ENCODE results near the gene FBXW7. TPM values are rescaled to one million over a fixed set of nuclear protein-coding genes. Genes with fewer than 3 reads are reported as not detected.

The FBXW7 gene
- total RNA-seq, 1 donor = 59.7 TPM

DNA sequence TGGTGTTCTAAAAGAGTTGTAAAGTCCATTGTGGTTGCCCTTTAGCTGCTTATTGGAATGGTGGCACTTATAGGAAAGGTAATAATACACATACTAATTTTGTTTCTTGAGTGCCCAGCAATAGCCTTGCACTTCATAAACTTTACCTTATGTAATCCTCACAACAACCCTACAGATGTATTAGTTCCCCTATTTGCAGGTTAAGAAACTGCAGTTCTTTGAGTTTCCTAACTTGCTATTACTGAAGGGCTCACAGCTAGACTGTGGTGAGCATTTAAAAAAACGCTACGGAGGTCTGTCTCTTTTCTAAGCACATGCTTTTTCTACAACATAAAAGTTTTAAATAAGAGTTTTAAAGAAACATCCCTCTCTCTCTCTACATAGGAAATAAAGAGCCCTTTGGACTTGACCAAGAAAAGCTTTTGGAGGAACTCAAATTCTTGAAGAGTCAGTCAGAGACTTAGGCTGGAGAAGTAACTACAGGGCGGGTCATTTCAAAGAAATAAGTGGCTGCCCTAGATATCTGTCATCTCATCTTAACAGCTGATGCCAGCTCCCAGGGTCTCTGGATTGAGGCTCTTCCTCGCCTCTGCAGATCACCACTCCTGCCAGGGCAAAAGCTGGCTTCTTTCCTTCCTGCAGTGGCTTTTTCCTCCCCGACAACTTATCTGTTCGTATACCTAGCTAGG is 42.0 kb upstream of the FBXW7 start:
- H3K4me3 ChIP-seq (ENCODE audit: low read depth, low read length) = no peak overlapping the region
- TF ChIP-seq, protein P1, sequence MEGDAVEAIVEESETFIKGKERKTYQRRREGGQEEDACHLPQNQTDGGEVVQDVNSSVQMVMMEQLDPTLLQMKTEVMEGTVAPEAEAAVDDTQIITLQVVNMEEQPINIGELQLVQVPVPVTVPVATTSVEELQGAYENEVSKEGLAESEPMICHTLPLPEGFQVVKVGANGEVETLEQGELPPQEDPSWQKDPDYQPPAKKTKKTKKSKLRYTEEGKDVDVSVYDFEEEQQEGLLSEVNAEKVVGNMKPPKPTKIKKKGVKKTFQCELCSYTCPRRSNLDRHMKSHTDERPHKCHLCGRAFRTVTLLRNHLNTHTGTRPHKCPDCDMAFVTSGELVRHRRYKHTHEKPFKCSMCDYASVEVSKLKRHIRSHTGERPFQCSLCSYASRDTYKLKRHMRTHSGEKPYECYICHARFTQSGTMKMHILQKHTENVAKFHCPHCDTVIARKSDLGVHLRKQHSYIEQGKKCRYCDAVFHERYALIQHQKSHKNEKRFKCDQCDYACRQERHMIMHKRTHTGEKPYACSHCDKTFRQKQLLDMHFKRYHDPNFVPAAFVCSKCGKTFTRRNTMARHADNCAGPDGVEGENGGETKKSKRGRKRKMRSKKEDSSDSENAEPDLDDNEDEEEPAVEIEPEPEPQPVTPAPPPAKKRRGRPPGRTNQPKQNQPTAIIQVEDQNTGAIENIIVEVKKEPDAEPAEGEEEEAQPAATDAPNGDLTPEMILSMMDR (IDR thresholded peaks at IDR 0.05; ENCODE audit: insufficient read depth, low read length) = no peak
- no peak for DNase-seq (ENCODE audit: low read depth)

DNA sequence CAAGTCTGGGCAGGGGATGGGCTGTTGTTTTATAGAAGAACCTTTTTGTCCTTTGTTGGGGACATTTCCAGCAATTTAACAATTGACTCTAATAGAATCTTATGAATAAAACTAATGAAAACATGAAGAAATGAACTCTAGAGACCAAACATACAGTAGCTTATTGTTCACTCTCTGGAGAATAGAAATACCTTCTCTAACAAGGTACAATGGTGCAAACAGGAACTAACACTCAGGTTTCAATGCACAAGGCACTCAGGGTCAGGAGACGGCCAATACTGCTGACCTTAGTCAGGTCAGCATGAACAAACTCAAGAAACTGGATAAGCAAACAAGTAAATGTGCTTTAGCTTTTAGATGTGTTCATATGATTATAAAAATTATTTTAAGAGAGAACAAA is 39.6 kb upstream of the FBXW7 start:
- TF ChIP-seq, protein P1 (IDR thresholded peaks at IDR 0.05; ENCODE audit: insufficient read depth, low read length) = no peak
- H3K4me3 ChIP-seq (ENCODE audit: low read depth, low read length) = no peak overlapping the region
- no peak for DNase-seq (ENCODE audit: low read depth)

DNA sequence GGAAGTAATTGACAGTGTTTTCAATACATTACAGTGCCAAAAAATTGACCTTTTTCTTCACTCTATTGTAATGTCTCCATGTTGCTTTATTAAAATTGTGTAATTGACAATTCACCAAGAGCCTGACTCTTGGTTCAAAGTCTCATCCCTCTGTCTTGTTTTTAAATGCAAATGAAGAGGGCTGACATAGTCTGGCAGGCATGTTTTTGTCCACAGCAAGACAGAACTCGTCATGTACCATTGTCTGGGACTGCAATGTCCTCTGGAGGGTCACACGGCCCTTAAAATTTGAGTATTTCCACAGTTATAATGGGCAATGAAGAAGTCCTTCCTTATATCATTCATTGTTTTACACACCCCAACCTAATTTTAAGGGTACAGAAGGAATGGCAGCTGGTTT is 38.0 kb upstream of the FBXW7 start:
- H3K4me3 ChIP-seq (ENCODE audit: low read depth, low read length) = no peak overlapping the region
- no peak for DNase-seq (ENCODE audit: low read depth)
- TF ChIP-seq, protein P1 (IDR thresholded peaks at IDR 0.05; ENCODE audit: insufficient read depth, low read length) = no peak

DNA sequence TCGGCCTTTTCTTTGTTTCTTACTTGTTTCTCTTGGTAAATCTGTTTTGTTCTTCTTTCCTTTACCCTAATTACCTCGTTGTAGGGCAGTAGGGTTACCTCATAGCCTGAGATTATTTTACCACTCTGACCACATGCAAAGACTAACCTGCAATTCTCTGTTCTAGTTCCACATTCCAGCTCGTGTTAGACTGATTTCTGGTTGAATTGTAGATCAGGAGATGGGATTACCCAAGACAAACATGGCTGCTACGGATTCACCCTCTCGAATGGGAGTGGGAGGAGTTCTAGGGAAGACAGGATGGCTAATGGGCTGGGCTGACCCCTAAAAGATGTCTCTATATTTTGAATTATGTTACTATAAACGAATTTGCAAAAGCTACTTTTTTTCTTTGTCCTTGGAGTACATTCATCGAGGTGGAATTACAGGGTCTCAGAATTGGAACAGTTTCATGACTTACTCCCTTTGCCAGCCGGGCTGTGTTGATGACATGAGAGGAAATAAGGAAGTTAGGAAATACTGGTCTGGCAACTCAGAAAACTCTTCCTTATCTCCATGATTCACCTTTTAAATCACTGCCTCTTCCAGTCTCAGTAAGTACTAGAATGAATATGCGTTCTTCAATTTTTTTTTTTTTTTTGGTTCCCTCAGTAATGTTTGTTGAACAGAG is 36.7 kb upstream of the FBXW7 start:
- DNase-seq (ENCODE audit: low read depth) = peak; percentile 87
- H3K4me3 ChIP-seq (ENCODE audit: low read depth, low read length) = no peak overlapping the region

DNA sequence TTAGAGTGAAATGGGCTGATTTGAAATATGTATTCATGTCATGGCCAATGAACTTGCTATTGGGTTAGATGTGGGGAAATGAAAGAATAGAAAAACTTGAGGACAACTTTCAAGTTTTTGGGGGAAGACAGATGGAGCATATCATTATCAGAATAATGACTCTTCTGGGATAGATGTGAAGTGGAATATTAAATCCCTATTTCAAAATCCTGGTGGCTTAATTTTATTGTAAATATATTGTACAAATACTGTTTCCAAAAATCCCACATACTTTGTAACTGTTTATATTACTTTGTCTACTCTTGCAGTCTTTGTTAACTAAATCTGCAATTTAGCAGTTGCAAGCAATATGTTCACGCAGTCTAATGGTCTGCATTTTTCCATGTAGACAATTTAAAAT is 35.9 kb upstream of the FBXW7 start:
- TF ChIP-seq, protein P1 (IDR thresholded peaks at IDR 0.05; ENCODE audit: insufficient read depth, low read length) = no peak
- DNase-seq (ENCODE audit: low read depth) = no peak
- no peak overlapping the region for H3K4me3 ChIP-seq (ENCODE audit: low read depth, low read length)

More for the DNA sequence above, 36.7 kb upstream of the FBXW7 start:
- TF ChIP-seq, protein P1 (IDR thresholded peaks at IDR 0.05; ENCODE audit: insufficient read depth, low read length) = no peak

DNA sequence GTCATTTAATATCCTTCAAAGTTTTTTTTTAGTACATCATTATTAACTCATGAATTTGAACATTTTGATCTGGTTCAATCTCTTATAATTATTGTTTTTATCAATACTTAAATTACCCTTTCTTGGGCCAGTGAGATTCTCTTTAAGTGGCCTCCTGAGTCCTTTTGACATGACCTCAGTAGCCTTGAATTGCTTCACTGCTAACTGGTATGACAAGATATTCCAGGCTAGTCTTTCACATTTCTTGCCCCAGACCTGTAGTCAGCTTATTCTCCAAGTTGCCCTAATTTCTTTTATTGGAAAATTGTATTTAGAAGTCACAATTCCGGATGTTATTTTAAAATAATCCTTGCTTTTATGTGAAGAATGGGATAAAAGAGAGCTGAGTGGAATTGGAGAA is 35.4 kb upstream of the FBXW7 start:
- H3K4me3 ChIP-seq (ENCODE audit: low read depth, low read length) = no peak overlapping the region

More for the DNA sequence above, 35.4 kb upstream of the FBXW7 start:
- no peak for DNase-seq (ENCODE audit: low read depth)
- TF ChIP-seq, protein P1 (IDR thresholded peaks at IDR 0.05; ENCODE audit: insufficient read depth, low read length) = no peak

Data from fibroblast of the aortic adventitia (primary cell).